ENCODE results near the gene RAPGEF4. TPM values are rescaled to one million over a fixed set of nuclear protein-coding genes. Genes with fewer than 3 reads are reported as not detected.
A peak's percentile ranks its signal among the peaks of the same experiment; 100 is the strongest.

Gene RAPGEF4
- total RNA-seq, 4 donors from 2014 or later: 3.7 to 8.9 (median 5.2) TPM

DNA sequence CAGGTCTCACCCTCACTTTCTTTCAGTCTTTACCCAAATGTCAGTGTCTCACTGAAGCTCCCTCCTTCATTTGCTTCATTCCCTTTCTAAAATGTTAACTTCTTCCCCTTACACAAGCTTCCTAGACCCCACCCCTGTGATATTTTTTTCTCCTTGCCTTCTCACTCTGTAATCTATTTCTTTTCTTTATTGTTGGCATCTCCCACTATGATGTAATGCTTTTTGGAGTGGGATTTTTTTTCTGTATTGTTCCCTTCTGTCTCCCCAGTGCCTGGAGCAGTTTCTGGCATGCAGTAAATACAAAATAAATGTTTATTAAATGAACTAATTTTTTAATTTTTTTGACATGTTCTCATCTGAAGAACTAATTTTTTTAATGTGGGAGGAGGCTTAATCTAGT lies 284.1 kb downstream of the RAPGEF4 start:
- H3K36me3 ChIP-seq: peaks cover 0 to 17% (median 0%) of the 10 kb centered on the region in 4 donors
- no peak for TF ChIP-seq POLR2A (IDR thresholded peaks at IDR 0.05; ENCODE audit: low read depth)
- no peak for TF ChIP-seq POLR2AphosphoS5 (IDR thresholded peaks at IDR 0.05)
- DNase-seq (ENCODE audit: extremely low spot score): no peak
- intact Hi-C loops (cut with DNase I): no loop called here
- H3K4me3 ChIP-seq: no peak overlapping the region
- no peaks in the 10 kb centered on the region for H3K9me3 ChIP-seq
- H3K4me1 ChIP-seq: no peaks in the 10 kb centered on the region
- no peak overlapping the region for H3K27ac ChIP-seq (replicated peaks in 1 of 4)
- no peaks in the 10 kb centered on the region for H3K27me3 ChIP-seq

DNA sequence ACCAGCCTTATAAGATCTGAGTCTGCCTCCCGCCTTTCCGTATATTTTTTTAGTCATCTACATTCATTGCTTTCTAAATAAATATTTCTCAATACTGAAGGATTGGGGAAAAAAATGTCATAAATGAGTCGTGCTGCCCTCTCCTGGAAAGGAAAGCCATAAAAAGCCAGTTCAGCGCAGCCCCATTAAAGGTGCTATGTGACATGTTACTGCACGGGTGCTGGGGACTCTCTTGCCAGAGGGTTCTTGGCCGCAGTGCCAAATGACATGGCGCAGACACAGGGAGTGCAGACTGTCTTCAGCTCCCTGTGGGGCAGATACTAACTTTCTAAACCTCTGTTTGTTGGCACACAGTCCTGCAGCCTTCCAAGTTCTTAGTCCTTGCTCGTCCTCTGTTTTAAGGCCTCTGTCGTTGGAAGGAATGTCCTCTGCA lies 286.3 kb downstream of the RAPGEF4 start:
- Histone ChIP-seq H3K36me3 (peaks cover 0 to 17% (median 0%) of the 10 kb centered on the region in 4 donors), H3K4me1 (peaks cover under 1 to 7% (median 4%) of the 10 kb centered on the region in 4 donors), H3K4me3 (no peak overlapping the region), H3K27ac (replicated peaks in 1 of 4) (no peak overlapping the region), H3K9me3 (no peaks in the 10 kb centered on the region), H3K27me3 (no peaks in the 10 kb centered on the region)
- no peak for TF ChIP-seq EP300 (IDR thresholded peaks at IDR 0.05)
- TF ChIP-seq POLR2A (IDR thresholded peaks at IDR 0.05; ENCODE audit: low read depth): no peak
- TF ChIP-seq, protein P1, sequence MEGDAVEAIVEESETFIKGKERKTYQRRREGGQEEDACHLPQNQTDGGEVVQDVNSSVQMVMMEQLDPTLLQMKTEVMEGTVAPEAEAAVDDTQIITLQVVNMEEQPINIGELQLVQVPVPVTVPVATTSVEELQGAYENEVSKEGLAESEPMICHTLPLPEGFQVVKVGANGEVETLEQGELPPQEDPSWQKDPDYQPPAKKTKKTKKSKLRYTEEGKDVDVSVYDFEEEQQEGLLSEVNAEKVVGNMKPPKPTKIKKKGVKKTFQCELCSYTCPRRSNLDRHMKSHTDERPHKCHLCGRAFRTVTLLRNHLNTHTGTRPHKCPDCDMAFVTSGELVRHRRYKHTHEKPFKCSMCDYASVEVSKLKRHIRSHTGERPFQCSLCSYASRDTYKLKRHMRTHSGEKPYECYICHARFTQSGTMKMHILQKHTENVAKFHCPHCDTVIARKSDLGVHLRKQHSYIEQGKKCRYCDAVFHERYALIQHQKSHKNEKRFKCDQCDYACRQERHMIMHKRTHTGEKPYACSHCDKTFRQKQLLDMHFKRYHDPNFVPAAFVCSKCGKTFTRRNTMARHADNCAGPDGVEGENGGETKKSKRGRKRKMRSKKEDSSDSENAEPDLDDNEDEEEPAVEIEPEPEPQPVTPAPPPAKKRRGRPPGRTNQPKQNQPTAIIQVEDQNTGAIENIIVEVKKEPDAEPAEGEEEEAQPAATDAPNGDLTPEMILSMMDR (IDR thresholded peaks at IDR 0.05): peak in 1 of 3 experiments; percentile 16
- DNase-seq (ENCODE audit: extremely low spot score): no peak
- WGBS: 66% methylated on average over 9 of the region's 9 CpGs
- intact Hi-C loops (cut with DNase I): no loop called here

DNA sequence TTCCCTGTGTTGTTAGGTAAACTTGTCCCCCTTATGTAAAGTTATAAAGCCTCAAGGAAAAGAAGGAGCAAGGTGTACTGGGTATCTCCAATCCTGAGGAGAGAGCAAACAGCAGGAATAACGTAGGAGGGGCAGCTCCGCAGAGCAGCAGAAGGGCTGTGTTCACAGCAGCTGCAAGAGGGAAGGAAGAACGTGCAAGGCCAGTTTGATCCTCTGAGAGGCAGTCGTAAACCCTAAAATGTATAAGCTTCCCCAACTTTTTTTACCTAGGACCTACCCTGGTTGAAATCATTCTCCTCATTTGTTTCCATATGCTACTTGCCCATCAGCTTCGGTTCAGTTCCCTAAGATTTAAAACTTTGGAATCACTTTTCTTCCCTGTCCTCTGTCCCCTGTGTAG lies 288.1 kb downstream of the RAPGEF4 start:
- no peak overlapping the region for H3K27ac ChIP-seq (replicated peaks in 1 of 4)
- peaks cover 18 to 24% (median 22%) of the 10 kb centered on the region in 4 donors for H3K4me1 ChIP-seq
- H3K27me3 ChIP-seq: no peaks in the 10 kb centered on the region
- intact Hi-C loops (cut with DNase I): no loop called here
- TF ChIP-seq EP300 (IDR thresholded peaks at IDR 0.05): no peak
- H3K4me3 ChIP-seq: no peak overlapping the region
- H3K9me3 ChIP-seq: no peaks in the 10 kb centered on the region
- 78% methylated on average over 5 of the region's 5 CpGs for WGBS
- H3K36me3 ChIP-seq: peaks cover 0 to 17% (median 0%) of the 10 kb centered on the region in 4 donors
- no peak for DNase-seq (ENCODE audit: extremely low spot score)

DNA sequence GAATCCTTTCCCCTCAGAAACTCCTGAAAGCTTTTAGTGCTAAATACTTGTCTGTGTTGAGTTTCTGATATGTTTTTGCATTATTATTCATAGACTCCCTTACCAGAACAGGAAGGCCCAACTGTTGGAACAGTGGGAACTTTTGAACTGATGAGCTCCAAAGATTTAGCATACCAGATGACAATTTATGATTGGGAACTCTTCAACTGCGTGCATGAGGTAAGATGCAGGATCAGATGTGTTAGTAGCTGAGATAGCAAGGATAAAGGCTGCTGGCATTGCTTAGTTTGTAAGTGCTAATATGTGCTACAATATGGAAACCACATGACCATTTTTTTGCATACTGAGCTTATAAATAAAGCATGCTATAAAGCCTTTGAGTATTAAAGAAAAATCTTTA lies 290.8 kb downstream of the RAPGEF4 start:
- 85% methylated on average over 1 of the region's 1 CpG for WGBS
- H3K4me3 ChIP-seq: no peak overlapping the region
- H3K9me3 ChIP-seq: no peaks in the 10 kb centered on the region
- DNase-seq (ENCODE audit: extremely low spot score): peak; percentile 24
- H3K27ac ChIP-seq (replicated peaks in 1 of 4): no peak overlapping the region
- H3K36me3 ChIP-seq: peaks cover 0 to 12% (median 0%) of the 10 kb centered on the region in 4 donors
- TF ChIP-seq POLR2AphosphoS5 (IDR thresholded peaks at IDR 0.05) (no peak), POLR2A (IDR thresholded peaks at IDR 0.05; ENCODE audit: low read depth) (no peak), EP300 (IDR thresholded peaks at IDR 0.05) (no peak)
- TF ChIP-seq, protein P1 (IDR thresholded peaks at IDR 0.05): no peak
- no peaks in the 10 kb centered on the region for H3K27me3 ChIP-seq
- peaks cover 18 to 29% (median 26%) of the 10 kb centered on the region in 4 donors for H3K4me1 ChIP-seq
- intact Hi-C loops (cut with DNase I): loop anchor here (2.0 to 5.0 kb wide), 2 partner anchors 46 to 184 kb away; no protein-coding TSS in a partner anchor

DNA sequence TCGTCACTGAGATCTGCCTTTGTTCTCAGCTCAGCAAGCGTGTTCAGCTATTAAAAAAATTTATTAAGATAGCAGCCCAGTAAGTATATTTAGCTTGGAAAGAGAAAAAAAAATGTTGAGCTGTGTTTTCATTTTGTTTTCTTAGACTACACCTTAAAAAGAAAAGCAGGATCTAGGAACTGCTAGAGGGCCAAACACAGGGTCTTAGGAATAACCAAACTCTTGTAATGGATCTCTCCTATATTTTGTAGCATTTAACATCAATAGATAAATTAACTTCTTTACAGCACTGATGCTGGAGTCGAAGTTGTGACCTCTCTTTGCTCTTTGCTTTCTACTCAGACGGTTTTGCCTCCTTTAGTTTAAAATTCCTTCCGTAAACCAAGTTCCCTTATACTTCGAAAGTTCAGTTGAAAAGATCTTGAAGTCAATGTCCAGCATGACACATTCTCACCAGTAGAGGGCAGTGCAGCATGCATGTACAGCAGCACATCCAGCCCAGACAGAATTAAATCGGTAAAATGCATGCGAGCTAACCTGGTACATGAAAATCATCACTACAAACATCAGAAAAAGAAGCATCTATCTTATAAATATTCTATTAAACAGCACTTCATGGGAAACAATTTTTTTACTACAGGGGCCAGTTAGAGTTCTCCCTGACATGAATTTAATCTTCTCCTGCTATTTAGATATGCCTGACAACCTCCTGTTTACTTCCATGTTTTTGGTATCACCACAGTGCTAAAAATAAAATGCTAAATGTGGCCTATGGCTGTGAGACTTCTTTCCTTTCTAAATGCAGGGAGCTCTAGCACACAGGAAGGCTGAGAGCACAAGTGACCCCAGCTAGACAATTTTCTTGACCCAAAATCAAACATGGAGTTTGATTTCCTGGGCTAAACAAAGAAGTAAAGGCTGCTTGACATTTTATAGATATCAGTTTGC lies 291.8 kb downstream of the RAPGEF4 start:
- Histone ChIP-seq H3K4me1 (peaks cover 18 to 29% (median 26%) of the 10 kb centered on the region in 4 donors), H3K27me3 (no peaks in the 10 kb centered on the region), H3K9me3 (no peaks in the 10 kb centered on the region), H3K36me3 (peaks cover 0 to 6% (median 0%) of the 10 kb centered on the region in 4 donors), H3K27ac (replicated peaks in 1 of 4) (peak overlapping the region; percentile 54 to 80 (median 74)), H3K4me3 (no peak overlapping the region)
- 11% methylated on average over 8 of the region's 8 CpGs for WGBS
- peak; percentile 96 for DNase-seq (ENCODE audit: extremely low spot score)
- peak in 1 of 2 donors; percentile 64 for TF ChIP-seq POLR2AphosphoS5 (IDR thresholded peaks at IDR 0.05)
- TF ChIP-seq, protein P1 (IDR thresholded peaks at IDR 0.05): peak; percentile 92 to 97 (median 94)
- no peak for TF ChIP-seq POLR2A (IDR thresholded peaks at IDR 0.05; ENCODE audit: low read depth)
- intact Hi-C loops (cut with DNase I): loop anchor here (2.0 to 5.0 kb wide), 2 partner anchors 45 to 183 kb away; no protein-coding TSS in a partner anchor

Measured in esophagus muscularis mucosa (tissue), 4 donors.